GM21526 (cell line): ENCODE measurements around the gene BMP6.
A peak's percentile ranks its signal among the peaks of the same experiment; 100 is the strongest.

Experiments used
- ATAC-seq: cut with Tn5 transposase; IDR thresholded peaks from one replicate; pipeline ENCODE4 v1.9.1; 2021; ENCODE audit warnings: moderate library complexity; ENCODE audit not compliant: unreplicated experiment, low FRiP score

The BMP6 gene

GRCh38 chr6:7725849-7726415 lies at the start of gene BMP6:
BMP6 (plus strand) TSS chr6:7726099; CDS start chr6:7726956, 857 bp downstream.
- peak; percentile 72 for ATAC-seq

GRCh38 chr6:7677229-7677628 lies 48.7 kb upstream of the BMP6 start:
- ATAC-seq: no peak

- ATAC-seq: no peak
These were observed 45.4 kb upstream of the BMP6 start for GRCh38 chr6:7680393-7681075.

GRCh38 chr6:7681449-7681848 lies 44.5 kb upstream of the BMP6 start:
- no peak for ATAC-seq

GRCh38 chr6:7684076-7684475 lies 41.8 kb upstream of the BMP6 start:
- ATAC-seq: no peak

GRCh38 chr6:7684843-7685242 lies 41.1 kb upstream of the BMP6 start:
- no peak for ATAC-seq

GRCh38 chr6:7685276-7685675 lies 40.6 kb upstream of the BMP6 start:
- no peak for ATAC-seq

GRCh38 chr6:7687145-7688111 lies 38.5 kb upstream of the BMP6 start:
- no peak for ATAC-seq

- ATAC-seq: no peak
These were observed 34.9 kb upstream of the BMP6 start for GRCh38 chr6:7691021-7691420.

GRCh38 chr6:7691675-7692452 lies 34.0 kb upstream of the BMP6 start:
- no peak for ATAC-seq

- ATAC-seq: no peak
These were observed 33.5 kb upstream of the BMP6 start for GRCh38 chr6:7692453-7692784.

- no peak for ATAC-seq
These were observed 32.1 kb upstream of the BMP6 start for GRCh38 chr6:7693827-7694226.

GRCh38 chr6:7696061-7696460 lies 29.8 kb upstream of the BMP6 start:
- ATAC-seq: no peak

- ATAC-seq: no peak
These were observed 28.5 kb upstream of the BMP6 start for GRCh38 chr6:7697432-7697819.

- no peak for ATAC-seq
These were observed 27.9 kb upstream of the BMP6 start for GRCh38 chr6:7697820-7698623.

- no peak for ATAC-seq
These were observed 24.6 kb upstream of the BMP6 start for GRCh38 chr6:7701212-7701834.

GRCh38 chr6:7703148-7703680 lies 22.7 kb upstream of the BMP6 start:
- no peak for ATAC-seq

GRCh38 chr6:7705483-7705882 lies 20.4 kb upstream of the BMP6 start:
- no peak for ATAC-seq

- no peak for ATAC-seq
These were observed 19.6 kb upstream of the BMP6 start for GRCh38 chr6:7706269-7706668.
